Mucosa of descending colon (tissue), 3 donors: ENCODE data around the gene ASB2. TPM values are rescaled to one million over a fixed set of nuclear protein-coding genes. Genes with fewer than 3 reads are reported as not detected.
A peak's percentile ranks its signal among the peaks of the same experiment; 100 is the strongest.

Experiments
- ATAC-seq: fragments of 200-7000 bp; cut with Tn5 transposase; one replicate; pipeline ENCODE4 v1.9.1; 2020; ENCODE audit warnings: mild to moderate bottlenecking, moderate library complexity
- DNase-seq, 3 donors: peaks; one replicate each; pipeline ENCODE4 v3.0.0-alpha.2; 2020
- H3K36me3 ChIP-seq: fragments of 200-600 bp; one replicate; pipeline ENCODE4 v1.8.0; 2021; ENCODE audit warnings: low read depth, mild to moderate bottlenecking
- H3K4me1 ChIP-seq: fragments of 200-600 bp; one replicate; pipeline ENCODE4 v1.8.0; 2021; ENCODE audit warnings: low read depth, mild to moderate bottlenecking
- H3K4me3 ChIP-seq: fragments of 200-600 bp; one replicate; pipeline ENCODE4 v1.8.0; 2021; ENCODE audit warnings: mild to moderate bottlenecking
- H3K9me3 ChIP-seq: fragments of 200-600 bp; one replicate; pipeline ENCODE4 v1.8.0; 2021; ENCODE audit warnings: mild to moderate bottlenecking
- intact Hi-C, 2 donors: fragments of 100-400 bp; cut with DNase I in 1 of 2; cut with micrococcal nuclease in 1 of 2; formaldehyde crosslinking; loops; one replicate each; pipeline versions ENCODE4 v1.11.0 to v1.11.1; 2022; cut with DNase I, micrococcal nuclease
- total RNA-seq, 3 donors: library from RNA; stranded (reverse); fragmentation: NEBNext Ultra II Directional in 2 of 3; extraction: Animal tissue kit (Norgen Biotek cat#: 25700) in 2 of 3; gene quantifications; one replicate each; pipeline versions ENCODE4 v1.2.1 to v1.2.4, GENCODE V29; 2021 to 2023
- TF ChIP-seq, protein P1 (sequence below): fragments of 200-600 bp; IDR thresholded peaks from one replicate; pipeline ENCODE4 v1.8.0; 2022; ENCODE audit warnings: antibody characterized with exemption, mild to moderate bottlenecking
- donor health status: DM: no; HTN: no; CAD: no; lungs with moderate emphysema.
- donor health status: DM: no; HTN: no; CAD: no.
- donor health status: DM: no; HTN: yes; CAD: no.

The ASB2 gene
- total RNA-seq, 3 donors from 2014 or later, result 5.2 to 89.1 (median 8.8) TPM

DNA sequence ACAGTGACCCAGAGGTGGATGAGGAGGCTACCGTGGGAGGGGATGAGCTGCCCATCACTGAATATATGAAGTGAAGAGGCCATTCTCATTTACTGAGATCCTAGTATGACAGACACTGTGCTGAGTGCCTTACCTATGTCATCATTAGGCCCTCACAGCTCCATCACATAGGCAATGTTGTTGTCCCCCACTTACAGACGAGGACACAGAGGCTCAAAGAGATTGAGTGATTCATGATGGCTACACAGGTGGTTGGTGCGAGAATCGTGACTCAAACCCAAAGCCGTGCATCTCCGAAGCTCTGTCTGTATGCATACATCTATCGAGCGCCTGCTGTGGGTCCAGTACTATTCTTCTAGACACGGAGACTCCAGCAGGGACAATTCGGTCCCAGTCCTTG is 14.8 kb upstream of the ASB2 start:
- intact Hi-C loops, result no loop called here
- DNase-seq (no peak), ATAC-seq (no peak)
- Histone ChIP-seq H3K4me1 (no peaks in the 10 kb centered on the region), H3K36me3 (no peaks in the 10 kb centered on the region), H3K4me3 (no peak overlapping the region), H3K9me3 (no peaks in the 10 kb centered on the region)
- TF ChIP-seq, protein P1, sequence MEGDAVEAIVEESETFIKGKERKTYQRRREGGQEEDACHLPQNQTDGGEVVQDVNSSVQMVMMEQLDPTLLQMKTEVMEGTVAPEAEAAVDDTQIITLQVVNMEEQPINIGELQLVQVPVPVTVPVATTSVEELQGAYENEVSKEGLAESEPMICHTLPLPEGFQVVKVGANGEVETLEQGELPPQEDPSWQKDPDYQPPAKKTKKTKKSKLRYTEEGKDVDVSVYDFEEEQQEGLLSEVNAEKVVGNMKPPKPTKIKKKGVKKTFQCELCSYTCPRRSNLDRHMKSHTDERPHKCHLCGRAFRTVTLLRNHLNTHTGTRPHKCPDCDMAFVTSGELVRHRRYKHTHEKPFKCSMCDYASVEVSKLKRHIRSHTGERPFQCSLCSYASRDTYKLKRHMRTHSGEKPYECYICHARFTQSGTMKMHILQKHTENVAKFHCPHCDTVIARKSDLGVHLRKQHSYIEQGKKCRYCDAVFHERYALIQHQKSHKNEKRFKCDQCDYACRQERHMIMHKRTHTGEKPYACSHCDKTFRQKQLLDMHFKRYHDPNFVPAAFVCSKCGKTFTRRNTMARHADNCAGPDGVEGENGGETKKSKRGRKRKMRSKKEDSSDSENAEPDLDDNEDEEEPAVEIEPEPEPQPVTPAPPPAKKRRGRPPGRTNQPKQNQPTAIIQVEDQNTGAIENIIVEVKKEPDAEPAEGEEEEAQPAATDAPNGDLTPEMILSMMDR, result no peak

DNA sequence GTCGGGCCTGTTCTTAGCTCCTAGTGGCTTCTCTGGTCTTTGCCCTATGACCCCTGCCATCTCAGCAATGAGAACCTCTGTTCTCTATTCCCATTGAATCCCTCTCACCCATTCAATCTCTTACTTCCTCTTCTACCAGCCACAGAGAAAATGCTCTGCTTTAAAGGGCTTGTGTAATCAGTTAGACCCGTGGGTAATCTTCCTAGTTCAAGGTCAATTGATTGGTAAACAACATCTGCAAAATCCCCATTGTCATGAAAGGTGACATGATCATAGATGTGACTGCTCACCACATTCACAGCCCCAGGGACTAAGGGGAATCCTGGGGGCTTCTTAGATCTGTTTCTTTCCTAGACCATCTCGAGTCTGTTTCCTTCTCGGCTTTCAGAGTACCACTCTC is 13.6 kb upstream of the ASB2 start:
- intact Hi-C loops, result no loop called here
- Histone ChIP-seq H3K9me3 (no peaks in the 10 kb centered on the region), H3K4me1 (no peaks in the 10 kb centered on the region), H3K36me3 (no peaks in the 10 kb centered on the region), H3K4me3 (no peak overlapping the region)
- DNase-seq, result no peak
- TF ChIP-seq, protein P1, result no peak
- no peak for ATAC-seq

DNA sequence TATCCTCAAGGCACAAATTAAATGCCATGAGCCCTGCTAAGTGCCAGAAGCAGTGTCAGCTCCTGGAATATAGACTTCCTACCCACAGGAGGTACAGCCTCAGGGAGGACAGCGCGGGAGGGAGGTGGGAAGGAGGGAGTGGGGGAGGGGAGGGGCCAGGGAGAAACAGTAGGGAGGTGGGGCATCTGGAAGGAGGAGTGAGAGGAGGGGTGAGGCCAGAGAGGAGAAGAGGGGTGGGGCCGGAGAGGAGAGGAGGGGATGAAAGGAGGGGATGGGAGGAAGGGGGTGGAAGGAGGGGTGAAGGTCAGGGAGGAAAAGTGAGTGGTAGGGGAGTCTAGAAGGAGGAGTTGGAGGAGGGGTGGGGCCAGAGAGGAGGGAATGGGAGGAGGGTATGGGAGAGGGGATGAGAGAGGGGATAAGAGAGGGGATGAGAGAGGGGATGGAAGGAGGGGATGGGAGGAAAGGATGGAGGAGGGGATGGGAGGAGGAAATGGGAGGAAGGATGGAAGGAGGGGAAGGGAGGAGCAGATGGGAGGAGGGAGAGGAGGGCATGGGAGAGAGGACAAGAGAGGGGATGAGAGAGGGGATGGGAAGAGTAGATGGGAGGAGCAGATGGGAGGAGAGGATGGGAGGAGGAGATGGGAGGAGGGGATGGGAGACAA is 11.6 kb upstream of the ASB2 start:
- Histone ChIP-seq H3K36me3 (no peaks in the 10 kb centered on the region), H3K4me3 (no peak overlapping the region), H3K4me1 (no peaks in the 10 kb centered on the region), H3K9me3 (no peaks in the 10 kb centered on the region)
- intact Hi-C loops, result no loop called here
- DNase-seq, result no peak
- TF ChIP-seq, protein P1, result no peak
- ATAC-seq, result no peak

DNA sequence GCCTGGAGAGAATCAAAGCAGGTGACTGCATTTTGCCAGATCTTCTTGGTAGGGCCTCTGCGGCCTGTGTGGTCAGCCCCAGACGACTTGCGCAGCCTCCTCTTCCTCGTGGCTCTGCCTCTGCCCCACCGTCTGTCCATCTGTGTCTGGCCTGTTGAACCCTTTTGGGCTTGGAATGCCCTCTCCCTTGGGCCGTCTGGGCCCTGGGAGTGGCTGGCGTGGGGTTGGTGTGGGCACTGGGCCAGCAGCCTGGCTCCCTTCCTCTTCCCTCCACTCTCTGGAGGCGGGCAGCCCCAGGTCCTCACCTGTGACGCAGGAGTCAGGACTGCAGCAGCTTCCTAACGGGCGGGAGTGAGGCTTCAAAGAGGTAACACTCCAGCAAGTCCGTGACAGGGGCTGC is 11.0 kb upstream of the ASB2 start:
- intact Hi-C loops, result no loop called here
- no peak for DNase-seq
- Histone ChIP-seq H3K36me3 (no peaks in the 10 kb centered on the region), H3K4me3 (no peak overlapping the region), H3K4me1 (no peaks in the 10 kb centered on the region), H3K9me3 (no peaks in the 10 kb centered on the region)
- TF ChIP-seq, protein P1, result no peak
- no peak for ATAC-seq

DNA sequence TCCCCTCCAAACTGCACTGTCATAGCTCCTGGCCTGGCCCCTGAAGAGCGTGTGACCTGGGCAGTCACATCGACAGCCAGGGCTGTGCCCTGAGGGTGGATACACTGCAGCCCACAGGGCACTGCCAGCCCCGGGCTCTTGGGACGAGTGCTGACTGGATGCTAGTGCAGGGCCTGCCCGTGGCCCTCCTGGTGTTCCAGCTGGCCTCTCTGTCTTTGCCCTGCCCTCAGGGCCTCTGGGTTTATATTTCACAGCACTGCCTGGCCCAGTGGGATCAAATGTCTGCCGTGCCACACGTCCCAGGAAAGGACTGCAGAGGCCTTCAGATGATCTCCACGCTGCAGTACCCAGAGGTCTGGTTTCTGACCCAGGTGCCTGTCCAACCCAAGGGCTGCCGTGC is 10.6 kb upstream of the ASB2 start:
- TF ChIP-seq, protein P1, result no peak
- intact Hi-C loops, result no loop called here
- DNase-seq, result no peak
- ATAC-seq, result no peak
- Histone ChIP-seq H3K4me1 (no peaks in the 10 kb centered on the region), H3K9me3 (no peaks in the 10 kb centered on the region), H3K4me3 (no peak overlapping the region), H3K36me3 (no peaks in the 10 kb centered on the region)

DNA sequence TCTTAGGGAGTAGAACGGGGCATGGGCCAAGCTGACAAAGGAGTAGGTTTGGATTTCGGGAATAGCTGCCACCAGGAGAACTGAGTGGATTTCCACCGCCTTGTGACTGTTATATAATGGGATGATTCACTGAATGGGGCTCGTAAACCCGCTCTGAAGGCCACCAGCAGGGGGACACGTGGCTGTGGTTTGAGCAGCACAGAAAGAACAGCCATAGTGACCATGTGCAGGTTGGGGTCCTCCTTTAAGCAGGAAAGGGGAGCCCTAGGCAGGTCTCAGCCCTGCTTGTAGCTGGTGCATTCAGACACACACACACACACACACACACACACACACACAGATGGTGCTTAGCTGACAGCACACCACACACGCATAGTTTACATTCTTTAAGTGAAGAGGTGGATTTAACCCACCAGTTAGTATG is 8.6 kb upstream of the ASB2 start:
- ATAC-seq (peak; percentile 64), DNase-seq (peak in 2 of 3 donors; percentile 43 to 57)

More for the DNA sequence above, 8.6 kb upstream of the ASB2 start:
- H3K4me1 ChIP-seq, result no peaks in the 10 kb centered on the region
- intact Hi-C loops, result no loop called here
- H3K36me3 ChIP-seq, result no peaks in the 10 kb centered on the region
- H3K9me3 ChIP-seq, result no peaks in the 10 kb centered on the region
- TF ChIP-seq, protein P1, result no peak
- H3K4me3 ChIP-seq, result no peak overlapping the region
